Activated T-cell treated with anti-CD3 and anti-CD28 coated beads for 1 hour (primary cell): ENCODE results near the gene NPPB.

ENCODE experiments used
- DNase-seq: peaks from one replicate; pipeline ENCODE4 v3.0.0-alpha.2; 2020; ENCODE audit warnings: low read depth

NPPB gene

DNA sequence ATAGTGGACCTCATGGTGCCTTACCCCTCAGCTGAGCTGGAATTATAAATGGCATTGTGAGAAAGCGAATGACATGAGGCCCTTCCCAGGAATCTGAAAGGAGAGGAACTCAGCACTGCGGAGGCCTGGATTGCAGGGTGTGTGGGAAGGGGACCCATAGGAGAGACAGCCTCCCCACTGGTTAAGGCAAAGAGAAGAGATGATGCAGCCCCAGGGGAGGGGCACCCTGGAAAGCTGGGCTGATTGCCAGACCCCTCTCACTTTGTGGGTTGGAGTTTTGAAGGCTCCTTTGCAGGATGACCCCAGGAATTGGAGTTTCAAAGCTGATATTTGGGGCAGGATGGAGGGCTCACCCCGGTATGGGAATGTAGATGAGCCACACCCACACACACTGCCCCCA lies 2.0 kb downstream of the NPPB start:
- no peak for DNase-seq

DNA sequence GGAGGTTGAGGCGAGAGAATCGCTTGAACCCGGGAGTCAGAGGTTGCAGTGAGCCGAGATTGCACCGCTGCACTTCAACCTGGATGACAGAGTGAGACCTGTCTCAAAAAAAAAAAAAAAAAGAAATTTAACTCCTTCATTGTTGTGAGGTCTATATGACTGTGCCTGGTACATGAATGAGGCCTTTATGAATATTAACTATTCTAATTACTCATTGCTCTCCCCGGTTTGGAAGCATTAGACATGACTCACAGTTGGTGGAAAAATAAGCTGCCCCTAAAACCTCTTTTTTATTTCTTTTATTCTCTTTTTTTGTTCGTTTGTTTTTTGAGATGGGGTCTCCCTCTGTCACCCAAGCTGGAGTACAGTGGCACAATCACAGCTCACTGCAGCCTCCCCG lies 3.3 kb downstream of the NPPB start:
- no peak for DNase-seq

DNA sequence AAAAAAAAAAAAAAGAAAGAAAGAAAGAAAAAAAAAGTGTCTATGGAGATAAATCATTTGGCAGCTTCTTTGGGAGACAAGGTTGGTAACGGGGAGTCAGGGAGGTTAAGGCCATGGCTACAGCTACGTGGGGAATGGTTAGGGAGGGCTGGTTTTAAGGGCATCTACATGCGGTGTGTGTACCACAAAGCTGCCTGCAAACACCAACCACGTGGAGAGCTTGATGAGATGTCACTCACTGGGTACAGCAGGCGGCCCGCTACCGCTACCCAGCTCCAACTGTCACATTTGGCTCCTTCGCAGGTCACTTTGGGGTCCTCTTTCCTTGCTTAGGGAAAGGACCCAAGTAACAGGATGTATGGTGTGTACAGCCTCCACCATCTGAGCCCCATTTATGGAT lies 4.2 kb downstream of the NPPB start:
- no peak for DNase-seq

DNA sequence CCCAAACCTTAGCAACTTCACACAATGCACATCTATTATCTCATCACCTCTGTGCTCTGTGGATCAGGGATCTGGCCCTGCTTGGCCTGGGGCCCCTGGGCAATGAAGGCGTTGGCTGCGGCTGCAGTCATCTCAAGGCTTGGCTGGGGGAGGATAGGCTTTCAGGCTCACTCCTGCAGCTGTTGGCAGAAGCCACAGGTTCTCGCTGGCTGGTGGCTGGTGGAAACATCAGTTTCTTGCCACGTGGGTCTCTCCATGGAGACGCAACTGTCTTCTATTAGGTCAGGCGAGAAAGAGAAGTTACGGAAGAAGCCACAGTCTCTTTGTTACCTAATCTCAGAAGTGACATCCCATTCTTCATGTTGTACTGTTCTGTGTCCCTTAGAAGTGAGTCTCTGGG lies 7.6 kb downstream of the NPPB start:
- no peak for DNase-seq

DNA sequence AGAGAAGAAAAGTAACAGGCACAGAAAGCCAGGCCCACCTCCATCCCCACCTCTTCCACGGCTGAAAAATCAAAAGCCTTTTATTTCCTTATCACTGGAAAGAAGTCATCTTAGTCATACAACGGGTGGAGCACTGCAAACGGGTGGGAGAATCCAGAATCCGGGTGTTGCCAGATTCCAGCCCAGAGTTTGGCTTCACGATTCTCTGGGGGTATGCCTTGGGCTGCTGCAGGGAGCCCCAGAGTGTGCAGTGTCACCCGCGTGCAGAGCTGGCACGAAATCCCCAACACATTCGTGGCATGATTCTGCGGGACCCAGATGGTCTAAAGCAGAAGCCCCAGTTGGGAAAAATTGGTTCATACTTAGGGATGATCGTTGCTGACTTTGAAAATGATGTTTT lies 8.6 kb downstream of the NPPB start:
- DNase-seq = no peak

DNA sequence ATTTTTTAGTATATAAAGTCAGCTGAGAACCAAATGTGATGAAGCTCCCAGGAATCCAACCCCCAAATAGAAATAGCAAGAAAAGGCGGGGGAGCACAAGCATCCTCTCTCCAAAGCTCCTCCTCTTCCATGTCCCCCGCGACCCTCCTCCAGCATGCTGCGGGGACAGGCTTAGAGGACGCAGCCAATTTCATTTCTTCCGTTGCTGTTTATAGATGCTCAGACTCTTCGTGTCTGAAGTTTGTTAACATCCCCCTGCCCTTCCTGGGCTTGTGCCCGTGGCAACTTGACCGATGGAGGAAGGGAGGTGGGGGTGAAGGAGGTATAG lies 10.4 kb downstream of the NPPB start:
- no peak for DNase-seq

DNA sequence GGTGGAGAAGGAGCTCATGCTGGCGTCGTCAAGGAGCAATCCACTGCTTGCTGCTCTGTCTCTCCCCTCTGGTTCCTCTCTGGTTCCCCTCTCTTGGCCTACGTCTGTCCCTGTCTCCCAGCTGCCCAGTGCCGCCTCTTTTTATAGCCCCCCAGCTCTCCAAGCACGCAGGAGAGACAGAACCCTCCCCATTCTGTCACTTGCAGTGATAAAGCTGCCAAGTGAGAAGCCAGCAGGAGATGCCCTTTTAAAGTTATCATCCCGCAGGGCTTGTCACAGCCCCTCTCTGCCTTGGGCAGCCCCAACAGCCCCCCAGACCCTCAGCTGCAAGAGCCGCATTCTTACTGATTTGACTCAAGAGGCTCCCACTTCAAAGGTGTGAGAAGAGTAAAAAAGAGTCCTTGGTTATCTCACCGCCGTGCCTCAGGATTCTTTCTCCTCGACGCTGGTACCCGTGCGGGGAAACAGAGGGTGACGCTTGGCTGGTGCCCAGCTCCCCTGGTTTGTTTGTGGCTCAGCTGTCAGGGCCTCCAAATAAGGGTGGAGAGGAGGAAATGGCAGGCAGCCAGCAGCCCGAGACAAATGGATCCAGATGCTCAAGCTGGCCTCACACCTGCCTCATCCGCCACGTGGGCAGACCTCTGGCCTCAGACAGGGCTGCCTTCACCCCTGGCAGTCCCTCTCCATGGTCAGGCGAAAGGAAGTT lies 10.9 kb downstream of the NPPB start, which contains the start of gene NPPA:
TSS of gene NPPA (minus strand) at position 117 of the 706 bp plus-strand sequence. CDS start at position 18, 99 bp downstream.
- no peak for DNase-seq

DNA sequence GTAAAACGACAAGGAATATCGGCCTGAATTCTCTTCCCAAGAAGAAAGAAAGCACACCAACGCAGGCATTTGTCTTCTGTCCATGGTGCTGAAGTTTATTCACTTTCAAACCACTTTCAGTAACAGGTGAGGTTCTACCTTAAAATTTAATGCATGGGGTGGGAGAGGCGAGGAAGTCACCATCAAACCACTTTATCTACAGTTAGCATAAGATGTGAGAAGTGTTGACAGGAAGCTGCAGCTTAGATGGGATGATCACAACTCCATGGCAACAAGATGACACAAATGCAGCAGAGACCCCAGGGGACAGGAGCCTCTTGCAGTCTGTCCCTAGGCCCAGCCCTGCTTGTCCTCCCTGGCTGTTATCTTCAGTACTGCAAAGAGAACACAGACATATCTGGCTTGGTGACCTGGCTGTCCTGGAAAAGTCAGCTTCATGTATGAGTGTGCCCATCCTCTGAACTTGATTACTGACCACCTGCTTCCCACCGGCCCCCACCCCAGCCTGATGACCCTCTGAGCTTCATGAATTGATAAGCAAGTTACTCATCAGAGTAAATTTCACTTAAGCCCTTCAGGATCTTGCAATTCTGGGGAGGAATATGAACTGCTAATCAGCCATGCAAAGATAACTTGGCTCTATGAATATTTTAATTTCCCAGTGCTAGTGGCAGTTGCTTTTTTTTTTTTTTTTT lies 13.0 kb downstream of the NPPB start:
- DNase-seq = no peak

DNA sequence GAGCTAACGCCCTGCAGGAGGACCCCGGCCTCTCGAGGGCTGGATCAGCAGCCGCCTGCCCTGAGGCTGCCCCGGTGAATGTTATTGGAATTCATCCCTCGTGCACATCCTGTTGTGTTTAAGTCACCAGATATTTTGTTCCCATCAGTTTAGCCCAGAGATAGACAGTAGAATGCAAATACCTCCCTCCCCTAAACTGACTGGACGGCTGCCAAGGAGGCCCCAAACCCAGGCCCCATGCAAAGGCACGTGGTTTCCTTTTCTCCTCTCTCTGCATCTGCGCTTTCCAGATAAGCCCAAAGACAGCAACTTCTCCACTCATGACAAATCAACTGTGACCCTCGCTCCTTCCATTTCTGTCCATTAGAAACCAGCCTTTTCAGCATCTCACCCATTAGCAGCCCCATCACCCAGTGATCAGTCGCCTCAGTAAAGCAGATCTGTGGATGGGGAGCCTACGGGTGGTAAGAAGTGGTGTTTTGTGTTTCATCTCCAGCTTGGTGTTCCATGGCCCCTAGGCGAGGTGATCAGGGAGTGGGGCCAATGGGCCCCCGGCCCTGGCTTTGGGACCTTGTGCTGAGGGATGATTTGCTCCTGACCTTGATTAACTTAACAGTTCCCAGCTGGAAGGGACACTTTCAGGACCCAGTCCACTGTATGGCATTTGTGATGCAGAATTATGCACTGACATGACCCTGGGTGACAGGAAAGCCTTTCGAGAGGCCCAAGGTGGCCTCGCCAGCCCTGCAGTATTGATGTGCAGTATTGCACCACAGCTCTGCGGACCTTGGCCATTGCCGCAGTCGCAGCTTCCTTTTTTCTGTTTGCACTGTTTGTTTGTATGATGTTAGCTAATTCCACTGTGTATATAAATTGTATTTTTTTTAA lies 16.3 kb downstream of the NPPB start:
- DNase-seq = no peak

DNA sequence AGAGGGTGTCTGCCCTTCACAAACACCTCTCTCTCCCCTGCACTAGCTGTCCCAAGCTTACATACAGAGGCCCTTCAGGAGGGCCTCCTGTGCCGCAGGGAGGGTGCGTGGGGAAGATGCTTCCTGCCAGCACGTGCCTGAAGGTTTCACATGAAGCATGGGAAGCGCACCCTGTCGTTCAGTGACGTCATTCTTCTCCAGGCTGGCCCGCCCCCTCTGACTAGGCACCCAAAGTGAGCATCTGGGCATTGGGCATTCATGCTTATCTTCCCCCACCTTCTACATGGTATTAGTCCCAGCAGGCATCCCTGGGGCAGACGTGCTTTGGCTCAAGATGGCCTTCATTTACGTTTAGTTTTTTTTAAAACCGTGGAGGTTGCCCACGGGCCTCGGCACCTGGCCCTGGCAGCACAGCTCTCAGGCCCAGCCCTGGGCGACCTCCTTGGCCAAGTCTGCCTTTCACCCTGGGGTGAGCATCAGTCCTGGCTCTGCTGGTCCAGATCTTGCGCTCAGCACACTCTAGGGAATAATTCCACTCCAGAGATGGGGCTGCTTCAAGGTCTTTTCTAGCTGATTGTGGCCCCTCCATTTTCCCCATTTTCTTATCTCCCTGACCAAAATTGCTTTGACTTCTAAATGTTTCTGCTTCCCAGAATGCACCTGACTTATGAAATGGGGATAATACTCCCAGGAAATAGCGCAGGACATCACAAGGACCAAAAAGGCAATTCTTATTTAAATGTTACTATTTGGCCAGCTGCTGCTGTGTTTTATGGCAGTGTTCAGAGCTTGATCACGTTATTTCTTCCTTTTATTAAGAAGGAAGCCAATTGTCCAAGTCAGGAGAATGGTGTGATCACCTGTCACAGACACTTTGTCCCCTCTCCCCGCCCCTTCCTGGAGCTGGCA lies 17.2 kb downstream of the NPPB start:
- no peak for DNase-seq

DNA sequence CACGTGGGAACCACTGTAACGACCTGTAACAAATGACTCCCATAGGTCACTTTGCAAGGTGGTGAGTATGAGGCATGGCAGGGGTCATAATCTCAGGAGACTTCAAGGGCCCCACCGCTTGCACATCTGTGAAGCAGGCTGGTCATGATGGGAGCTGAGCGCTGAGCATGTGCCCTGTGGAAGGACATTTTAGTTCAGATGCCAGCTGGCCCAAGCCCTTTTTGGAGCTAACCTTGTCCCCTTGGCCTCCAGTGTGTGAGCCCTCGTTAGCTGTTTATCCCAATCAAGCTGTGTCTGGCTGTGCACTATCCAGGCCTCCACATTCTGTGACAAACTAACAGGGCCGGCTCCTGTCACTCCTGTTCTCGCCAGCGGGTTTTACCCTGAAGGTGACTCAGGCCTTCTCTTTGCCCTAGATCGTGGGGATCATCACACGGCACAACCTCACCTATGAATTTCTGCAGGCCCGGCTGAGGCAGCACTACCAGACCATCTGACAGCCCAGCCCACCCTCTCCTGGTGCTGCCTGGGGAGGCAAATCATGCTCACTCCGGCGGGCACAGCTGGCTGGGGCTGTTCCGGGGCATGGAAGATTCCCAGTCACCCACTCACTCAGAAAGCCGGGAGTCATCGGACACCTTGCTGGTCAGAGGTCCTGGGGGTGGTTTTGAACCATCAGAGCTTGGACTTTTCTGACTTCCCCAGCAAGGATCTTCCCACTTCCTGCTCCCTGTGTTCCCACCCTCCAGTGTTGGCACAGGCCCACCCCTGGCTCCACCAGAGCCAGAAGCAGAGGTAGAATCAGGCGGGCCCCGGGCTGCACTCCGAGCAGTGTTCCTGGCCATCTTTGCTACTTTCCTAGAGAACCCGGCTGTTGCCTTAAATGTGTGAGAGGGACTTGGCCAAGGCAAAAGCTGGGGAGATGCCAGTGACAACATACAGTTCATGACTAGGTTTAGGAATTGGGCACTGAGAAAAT lies 18.7 kb downstream of the NPPB start:
- no peak for DNase-seq

DNA sequence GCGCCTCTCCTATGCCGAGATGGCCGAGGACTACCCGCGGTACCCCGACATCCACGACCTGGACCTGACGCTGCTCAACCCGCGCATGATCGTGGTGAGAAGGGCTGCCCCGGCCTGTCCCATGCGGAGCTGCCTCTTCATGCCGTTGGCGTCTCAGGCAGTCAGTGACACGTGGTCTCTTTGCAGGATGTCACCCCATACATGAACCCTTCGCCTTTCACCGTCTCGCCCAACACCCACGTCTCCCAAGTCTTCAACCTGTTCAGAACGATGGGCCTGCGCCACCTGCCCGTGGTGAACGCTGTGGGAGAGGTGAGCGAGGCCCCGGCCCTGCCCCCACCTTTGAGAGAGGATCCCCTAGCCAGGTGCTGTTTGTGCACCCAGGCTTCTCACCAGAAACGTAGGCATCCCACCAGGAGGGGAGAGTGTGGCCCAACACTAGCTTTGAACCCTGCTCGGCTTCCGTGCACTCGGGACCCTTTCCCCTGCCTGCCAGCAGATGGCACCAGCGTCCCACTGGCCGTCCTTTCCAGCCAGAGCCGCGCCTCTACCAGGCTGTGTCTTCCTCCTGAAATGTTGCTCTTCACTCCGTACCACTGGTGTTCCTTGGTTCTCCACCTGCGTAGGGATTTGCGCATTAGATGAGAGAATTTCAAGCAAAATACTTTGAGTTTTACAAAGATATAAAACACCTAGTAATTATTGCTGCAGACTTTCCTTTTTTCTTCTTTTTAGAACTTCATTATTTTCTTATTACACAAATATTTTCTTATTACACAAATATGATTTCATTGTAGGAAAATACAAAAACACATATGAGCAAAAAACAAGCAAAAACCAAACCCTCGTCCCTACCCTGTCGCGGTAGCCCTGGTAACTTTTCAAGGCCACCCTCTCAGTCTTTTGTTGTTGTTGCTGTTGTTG lies 20.1 kb downstream of the NPPB start:
- peak; percentile 65 for DNase-seq

DNA sequence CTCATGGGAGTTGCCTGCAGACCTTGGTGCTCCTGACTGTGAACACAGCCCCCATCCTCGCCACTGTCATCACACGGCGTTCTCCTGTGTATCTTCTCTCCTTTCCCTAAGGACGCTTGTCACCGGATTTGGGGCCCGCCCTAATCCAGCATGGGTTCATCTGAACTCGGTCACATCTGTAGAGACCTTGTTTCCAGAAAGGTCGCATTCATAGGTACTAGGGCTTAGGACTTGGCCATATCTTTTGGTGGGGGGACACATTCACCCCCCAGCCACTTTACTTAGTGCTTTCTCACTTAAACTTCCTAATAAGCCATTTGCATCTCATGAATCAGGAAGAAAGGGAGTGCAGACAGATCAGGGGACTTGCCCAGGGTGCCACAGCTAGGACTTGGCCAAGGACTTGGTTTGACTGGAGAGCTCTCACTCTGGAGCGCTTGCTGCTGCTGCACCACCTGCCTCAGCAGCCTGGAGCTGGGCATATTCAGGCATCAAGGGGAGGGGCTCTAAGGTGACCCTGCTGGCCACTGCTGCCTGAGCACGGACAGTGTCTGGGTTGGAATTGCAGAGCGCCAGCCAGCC lies 20.9 kb downstream of the NPPB start:
- no peak for DNase-seq

DNA sequence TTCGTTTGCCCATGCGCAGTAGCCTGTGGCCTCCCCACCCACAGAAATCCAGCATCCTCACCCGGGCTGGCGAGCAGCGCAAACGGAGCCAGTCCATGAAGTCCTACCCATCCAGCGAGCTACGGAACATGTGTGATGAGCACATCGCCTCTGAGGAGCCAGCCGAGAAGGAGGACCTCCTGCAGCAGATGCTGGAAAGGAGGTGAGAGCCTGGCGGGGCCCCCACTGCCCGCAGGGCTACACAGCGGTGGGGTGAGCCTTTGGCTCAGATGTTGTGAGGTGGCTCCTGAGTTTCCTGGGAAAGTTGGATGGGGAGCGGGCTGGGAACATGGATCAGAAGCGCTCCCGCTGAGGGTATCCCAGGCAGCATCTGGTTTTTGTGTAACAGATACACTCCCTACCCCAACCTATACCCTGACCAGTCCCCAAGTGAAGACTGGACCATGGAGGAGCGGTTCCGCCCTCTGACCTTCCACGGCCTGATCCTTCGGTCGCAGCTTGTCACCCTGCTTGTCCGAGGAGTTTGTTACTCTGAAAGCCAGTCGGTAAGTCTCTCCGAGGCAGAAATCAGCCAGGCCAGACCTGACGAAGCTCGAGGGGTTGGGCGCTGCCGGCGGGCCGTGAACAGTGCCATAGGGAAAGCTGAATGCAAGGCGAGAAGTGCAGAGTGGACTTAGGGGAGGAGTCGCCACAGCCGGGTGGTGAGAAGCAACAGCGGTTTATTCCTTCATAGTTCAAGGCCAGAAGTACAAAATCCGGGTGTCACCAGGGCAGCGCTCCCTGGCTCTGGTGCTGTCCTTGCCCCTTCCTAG lies 21.6 kb downstream of the NPPB start:
- DNase-seq = no peak

DNA sequence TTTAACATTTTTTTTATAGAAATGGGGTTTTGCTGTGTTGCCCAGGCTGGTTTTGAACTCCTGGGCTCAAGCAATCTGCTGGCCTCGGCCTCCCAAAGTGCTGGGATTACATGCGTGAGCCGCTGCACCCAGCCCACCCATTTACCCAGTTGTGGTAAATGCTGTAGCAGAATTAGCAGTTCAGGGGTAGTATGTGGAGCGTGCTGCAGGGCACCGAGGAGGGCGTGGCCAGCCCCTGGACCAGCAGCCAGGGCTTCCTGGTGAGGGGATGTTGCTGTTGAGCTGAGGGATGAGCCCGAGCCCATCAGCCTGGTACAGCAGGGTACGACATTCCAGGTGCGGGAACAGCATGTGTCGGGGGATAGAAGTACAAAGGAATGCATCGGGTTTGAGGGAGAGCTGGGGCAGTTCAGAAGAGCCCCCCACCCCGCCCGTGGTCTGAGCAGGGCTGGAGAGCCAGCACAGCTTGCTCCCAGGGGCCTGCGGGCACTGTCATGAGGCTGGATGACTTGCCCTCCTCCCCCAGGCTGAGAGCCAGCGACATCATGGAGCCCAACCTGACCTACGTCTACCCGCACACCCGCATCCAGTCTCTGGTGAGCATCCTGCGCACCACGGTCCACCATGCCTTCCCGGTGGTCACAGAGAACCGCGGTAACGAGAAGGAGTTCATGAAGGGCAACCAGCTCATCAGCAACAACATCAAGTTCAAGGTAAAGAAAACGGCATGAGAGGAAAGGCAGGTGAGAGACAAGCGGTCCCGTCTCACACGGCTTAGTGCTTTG lies 23.1 kb downstream of the NPPB start:
- no peak for DNase-seq

DNA sequence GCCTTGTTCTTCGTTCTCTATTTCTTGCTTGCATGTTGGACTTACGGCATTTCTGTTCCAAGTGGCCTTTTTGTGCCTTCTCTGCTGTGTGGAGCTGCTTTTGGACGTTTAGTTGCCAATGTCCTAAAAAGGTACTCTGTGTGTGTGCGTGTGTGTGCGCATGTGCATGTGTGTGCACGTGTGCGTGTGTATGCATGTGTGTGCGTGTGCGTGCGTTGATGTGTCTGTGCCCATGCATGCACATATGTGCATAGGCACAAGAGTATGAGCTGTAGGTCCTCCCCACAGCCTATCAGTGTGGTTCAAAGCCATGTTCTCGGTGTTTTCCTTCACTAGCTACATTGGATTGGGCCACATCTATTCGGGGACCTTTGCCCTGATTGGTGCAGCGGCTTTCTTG lies 24.8 kb downstream of the NPPB start:
- no peak for DNase-seq

DNA sequence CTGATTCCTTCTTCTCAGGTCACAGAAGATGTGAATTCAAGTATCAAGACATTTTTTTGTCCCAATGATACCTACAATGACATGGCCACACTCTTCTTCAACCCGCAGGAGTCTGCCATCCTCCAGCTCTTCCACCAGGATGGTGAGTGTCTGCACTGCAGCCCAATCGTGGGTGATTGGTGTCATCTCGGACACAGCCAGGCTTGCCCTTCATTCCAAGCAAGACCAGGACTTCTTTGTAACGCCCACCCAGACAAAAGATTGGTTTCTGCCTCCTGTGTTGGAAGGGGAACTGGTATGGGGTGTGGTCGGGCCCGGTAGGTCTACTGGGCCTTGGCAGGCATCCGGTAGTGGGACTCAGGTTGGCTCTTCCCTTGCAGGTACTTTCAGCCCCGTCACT lies 25.2 kb downstream of the NPPB start:
- DNase-seq = no peak
